Measurements from ENCODE around the gene TNFRSF21. TPM values are rescaled to one million over a fixed set of nuclear protein-coding genes. Genes with fewer than 3 reads are reported as not detected.
"Not testable (repeated sequence)": the region's sequence is repeated elsewhere in the genome, so short reads cannot be mapped to it uniquely, and the experiment has no call there.

The TNFRSF21 gene
- total RNA-seq, 1 experiment from 2014 or later = 172 TPM

DNA sequence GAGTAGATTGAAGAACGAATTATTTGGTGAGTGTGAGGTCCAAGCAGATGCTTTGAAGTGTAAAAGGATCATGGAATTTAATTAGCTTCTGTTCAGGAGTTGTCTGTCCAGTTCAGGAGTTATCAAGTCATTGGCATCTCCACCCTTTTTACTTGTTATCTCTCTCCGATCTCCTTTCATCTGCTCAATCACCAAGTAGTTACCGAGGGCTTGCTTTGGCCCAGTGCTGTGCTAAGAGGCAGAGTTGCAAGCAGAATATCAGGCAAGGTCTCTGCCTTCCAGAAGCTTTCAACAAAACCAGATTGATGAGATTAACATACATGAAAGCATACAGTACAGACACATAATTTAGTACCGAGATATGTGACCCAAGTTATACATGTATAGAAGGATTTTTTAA, 10.2 kb upstream of the TNFRSF21 start:
- intact Hi-C loops (cut with micrococcal nuclease; ENCODE audit: unreplicated experiment) = loop anchor here (10.0 kb wide), 1 partner anchor 605 kb away; no protein-coding TSS in a partner anchor
- H3K4me1 ChIP-seq (replicated peaks; ENCODE audit: insufficient read depth) = no peaks in the 10 kb centered on the region
- no peak overlapping the region for H3K4me2 ChIP-seq
- H3F3A ChIP-seq (ENCODE audit: insufficient read depth, low read depth) = no peaks in the 10 kb centered on the region
- H3K9me2 ChIP-seq (ENCODE audit: insufficient read depth) = no peaks in the 10 kb centered on the region
- no peaks in the 10 kb centered on the region for H3K27me3 ChIP-seq (ENCODE audit: insufficient read depth, low read depth)
- no peaks in the 10 kb centered on the region for H3K9me3 ChIP-seq (ENCODE audit: insufficient read depth, low read depth)
- H2AFZ ChIP-seq = no peak overlapping the region
- no peak for DNase-seq
- POLR2A ChIA-PET (ENCODE audit: unreplicated experiment) = no interaction called here
- H4K20me1 ChIP-seq (ENCODE audit: insufficient read depth) = no peaks in the 10 kb centered on the region
- no peaks in the 10 kb centered on the region for H3K79me2 ChIP-seq (ENCODE audit: low read depth)
- no peak overlapping the region for H3K4me3 ChIP-seq
- no TSS peak for BruUV-seq (replicated peaks)
- no peak overlapping the region for H3K27ac ChIP-seq
- no peaks in the 10 kb centered on the region for H3K36me3 ChIP-seq (ENCODE audit: low read depth)
- TF ChIP-seq, protein P1, sequence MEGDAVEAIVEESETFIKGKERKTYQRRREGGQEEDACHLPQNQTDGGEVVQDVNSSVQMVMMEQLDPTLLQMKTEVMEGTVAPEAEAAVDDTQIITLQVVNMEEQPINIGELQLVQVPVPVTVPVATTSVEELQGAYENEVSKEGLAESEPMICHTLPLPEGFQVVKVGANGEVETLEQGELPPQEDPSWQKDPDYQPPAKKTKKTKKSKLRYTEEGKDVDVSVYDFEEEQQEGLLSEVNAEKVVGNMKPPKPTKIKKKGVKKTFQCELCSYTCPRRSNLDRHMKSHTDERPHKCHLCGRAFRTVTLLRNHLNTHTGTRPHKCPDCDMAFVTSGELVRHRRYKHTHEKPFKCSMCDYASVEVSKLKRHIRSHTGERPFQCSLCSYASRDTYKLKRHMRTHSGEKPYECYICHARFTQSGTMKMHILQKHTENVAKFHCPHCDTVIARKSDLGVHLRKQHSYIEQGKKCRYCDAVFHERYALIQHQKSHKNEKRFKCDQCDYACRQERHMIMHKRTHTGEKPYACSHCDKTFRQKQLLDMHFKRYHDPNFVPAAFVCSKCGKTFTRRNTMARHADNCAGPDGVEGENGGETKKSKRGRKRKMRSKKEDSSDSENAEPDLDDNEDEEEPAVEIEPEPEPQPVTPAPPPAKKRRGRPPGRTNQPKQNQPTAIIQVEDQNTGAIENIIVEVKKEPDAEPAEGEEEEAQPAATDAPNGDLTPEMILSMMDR (conservative IDR thresholded peaks at IDR 0.05) = no peak
- no peak for TF ChIP-seq EZH2 (IDR thresholded peaks at IDR 0.05; ENCODE audit: low read depth)
- CTCF ChIA-PET = no interaction called here

DNA sequence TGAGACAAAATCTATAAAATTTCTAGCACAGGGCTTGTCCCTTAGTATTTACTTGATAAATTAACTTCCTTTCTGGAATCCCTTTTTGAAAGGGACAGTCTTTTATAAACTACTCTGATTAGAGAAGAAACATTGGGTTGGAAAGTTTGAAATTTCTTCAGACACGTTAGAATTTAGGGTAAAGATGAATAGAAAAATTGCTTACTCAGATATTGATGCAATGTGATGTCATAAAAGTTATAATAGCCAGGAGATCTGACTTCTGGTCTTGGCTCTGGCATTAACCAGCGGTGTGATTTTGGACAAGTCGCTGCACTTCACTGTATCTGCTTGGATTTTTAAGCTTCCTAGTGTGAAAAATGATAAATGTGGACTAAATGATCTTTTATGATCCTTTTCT, 9.7 kb upstream of the TNFRSF21 start:
- CTCF ChIA-PET = no interaction called here
- no TSS peak for BruUV-seq (replicated peaks)
- POLR2A ChIA-PET (ENCODE audit: unreplicated experiment) = no interaction called here

DNA sequence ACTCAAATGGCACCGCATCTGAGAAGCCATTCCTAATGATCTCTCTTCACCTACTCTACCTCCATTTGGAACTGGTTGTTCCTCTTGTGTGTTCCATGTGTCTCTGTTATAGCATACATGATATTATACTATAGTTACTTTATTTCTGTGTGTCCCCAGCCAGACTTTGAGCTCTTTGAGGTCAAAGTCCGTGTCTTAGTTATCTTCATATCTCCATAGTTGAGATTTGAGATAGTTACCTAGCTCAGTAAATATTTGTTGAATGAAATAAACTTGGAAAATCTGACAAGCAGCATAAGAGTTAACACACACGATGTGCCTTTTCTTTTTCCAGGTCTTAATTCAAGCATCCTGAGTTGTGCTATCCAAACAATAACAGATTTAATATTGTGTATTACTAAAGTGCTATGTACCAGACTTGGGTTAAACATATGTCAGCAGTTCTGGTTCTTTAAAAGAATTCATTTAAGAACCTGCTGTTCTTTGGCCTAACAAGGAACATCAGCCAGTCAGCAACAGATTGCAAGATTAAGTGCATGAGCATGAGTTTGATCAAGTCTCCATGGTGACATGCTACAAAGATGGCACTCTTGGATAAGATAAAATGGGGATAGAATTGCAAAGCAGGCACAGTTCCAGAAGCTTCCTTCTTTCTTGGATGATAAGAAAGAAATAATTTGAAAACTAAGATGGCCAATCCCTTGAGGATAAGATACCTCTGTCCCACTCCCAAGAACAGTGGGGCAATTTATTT, 8.7 kb upstream of the TNFRSF21 start:
- intact Hi-C loops (cut with micrococcal nuclease; ENCODE audit: unreplicated experiment) = loop anchor here (10.0 kb wide), 1 partner anchor 604 kb away; no protein-coding TSS in a partner anchor
- Histone ChIP-seq H3K9me2 (ENCODE audit: insufficient read depth) (no peaks in the 10 kb centered on the region), H3K27me3 (ENCODE audit: insufficient read depth, low read depth) (no peaks in the 10 kb centered on the region), H3K27ac (no peak overlapping the region), H3K9me3 (ENCODE audit: insufficient read depth, low read depth) (no peaks in the 10 kb centered on the region), H3K4me2 (no peak overlapping the region), H3K4me1 (replicated peaks; ENCODE audit: insufficient read depth) (no peaks in the 10 kb centered on the region), H3K4me3 (no peak overlapping the region), H2AFZ (no peak overlapping the region), H4K20me1 (ENCODE audit: insufficient read depth) (no peaks in the 10 kb centered on the region), H3F3A (ENCODE audit: insufficient read depth, low read depth) (no peaks in the 10 kb centered on the region), H3K79me2 (ENCODE audit: low read depth) (no peaks in the 10 kb centered on the region), H3K36me3 (ENCODE audit: low read depth) (no peaks in the 10 kb centered on the region)
- CTCF ChIA-PET = no interaction called here
- TF ChIP-seq, protein P1 (conservative IDR thresholded peaks at IDR 0.05) = no peak
- TF ChIP-seq EZH2 (IDR thresholded peaks at IDR 0.05; ENCODE audit: low read depth) = no peak
- DNase-seq = no peak
- POLR2A ChIA-PET (ENCODE audit: unreplicated experiment) = interaction anchor here (0.6 to 0.7 kb wide), 2 partner anchors 95 to 155 kb away, joined by 4 to 6 read pairs; no protein-coding TSS in a partner anchor
- no TSS peak for BruUV-seq (replicated peaks)

More for the DNA sequence above, 9.7 kb upstream of the TNFRSF21 start:
- no peak overlapping the region for H3K4me3 ChIP-seq
- no peaks in the 10 kb centered on the region for H3K79me2 ChIP-seq (ENCODE audit: low read depth)
- no peaks in the 10 kb centered on the region for H3K27me3 ChIP-seq (ENCODE audit: insufficient read depth, low read depth)
- intact Hi-C loops (cut with micrococcal nuclease; ENCODE audit: unreplicated experiment) = loop anchor here (10.0 kb wide), 1 partner anchor 605 kb away; no protein-coding TSS in a partner anchor
- no peak overlapping the region for H2AFZ ChIP-seq
- no peaks in the 10 kb centered on the region for H3F3A ChIP-seq (ENCODE audit: insufficient read depth, low read depth)
- no peaks in the 10 kb centered on the region for H3K9me3 ChIP-seq (ENCODE audit: insufficient read depth, low read depth)
- H3K4me1 ChIP-seq (replicated peaks; ENCODE audit: insufficient read depth) = no peaks in the 10 kb centered on the region
- no peaks in the 10 kb centered on the region for H3K36me3 ChIP-seq (ENCODE audit: low read depth)
- no peak overlapping the region for H3K4me2 ChIP-seq
- no peaks in the 10 kb centered on the region for H3K9me2 ChIP-seq (ENCODE audit: insufficient read depth)
- no peaks in the 10 kb centered on the region for H4K20me1 ChIP-seq (ENCODE audit: insufficient read depth)
- TF ChIP-seq, protein P1 (conservative IDR thresholded peaks at IDR 0.05) = no peak
- no peak for TF ChIP-seq EZH2 (IDR thresholded peaks at IDR 0.05; ENCODE audit: low read depth)
- no peak overlapping the region for H3K27ac ChIP-seq
- no peak for DNase-seq

DNA sequence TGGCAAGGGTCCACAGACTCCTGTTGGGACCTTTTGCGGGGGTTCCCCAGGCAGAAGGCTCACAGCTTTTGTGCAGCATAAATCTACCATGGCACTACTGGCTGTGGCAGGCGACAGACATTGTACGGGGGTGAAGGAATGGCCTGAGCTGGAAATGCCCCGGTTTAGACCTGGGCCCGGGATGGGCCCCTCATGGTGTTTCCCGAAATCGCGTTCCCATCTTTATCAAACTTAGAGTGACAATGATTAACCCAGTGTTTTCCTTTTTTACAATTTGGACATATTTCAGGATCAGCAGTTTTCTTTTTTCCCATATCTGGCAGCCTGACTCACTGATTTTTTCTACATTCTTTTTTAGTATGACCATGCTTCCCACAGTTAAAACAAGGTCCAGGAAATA, 5.5 kb upstream of the TNFRSF21 start:
- POLR2A ChIA-PET (ENCODE audit: unreplicated experiment); DNase-seq; H4K20me1 ChIP-seq (ENCODE audit: insufficient read depth); CTCF ChIA-PET; BruUV-seq (replicated peaks); H3K27me3 ChIP-seq (ENCODE audit: insufficient read depth, low read depth); H3K9me3 ChIP-seq (ENCODE audit: insufficient read depth, low read depth); H2AFZ ChIP-seq; H3K4me3 ChIP-seq; H3K4me1 ChIP-seq (replicated peaks; ENCODE audit: insufficient read depth); H3K9me2 ChIP-seq (ENCODE audit: insufficient read depth); H3F3A ChIP-seq (ENCODE audit: insufficient read depth, low read depth); H3K4me2 ChIP-seq; H3K36me3 ChIP-seq (ENCODE audit: low read depth); H3K79me2 ChIP-seq (ENCODE audit: low read depth); H3K27ac ChIP-seq: not testable (repeated sequence)
- intact Hi-C loops (cut with micrococcal nuclease; ENCODE audit: unreplicated experiment) = loop anchor here (10.0 kb wide), 1 partner anchor 600 kb away; no protein-coding TSS in a partner anchor
